HCT116 (cell line): ENCODE measurements around the gene CRELD2. TPM values are rescaled to one million over a fixed set of nuclear protein-coding genes. Genes with fewer than 3 reads are reported as not detected.

ENCODE experiments used
- ATAC-seq: fragments of 200-7000 bp; cut with Tn5 transposase; 2 replicates; pipeline ENCODE4 v1.9.1; 2020; ENCODE audit warnings: mild to moderate bottlenecking, moderate library complexity
- BruUV-seq: library from RNA; stranded (reverse); fragments of 400-500 nt; replicated peaks from 2 replicates; lab custom pipeline; 2021; lab: Mats Ljungman, UMichigan
- CTCF ChIA-PET: fragments of 300-600 bp; sonication (Branson Sonifier 250); formaldehyde crosslinking; loops from one replicate; lab custom pipeline; 2021; ENCODE audit warnings: antibody characterized with exemption; lab: Charles Lee
- POLR2A ChIA-PET: fragments of 300-600, 350-600 bp; sonication (Branson Sonifier 250); formaldehyde crosslinking; loops from one replicate; lab custom pipeline; 2021; ENCODE audit warnings: antibody characterized with exemption; lab: Charles Lee
- RAD21 ChIA-PET, 2 experiments: fragments of 300-600 bp; sonication (Branson Sonifier 250); formaldehyde crosslinking; loops; one replicate each; lab custom pipeline; 2023; ENCODE audit warnings: low total read pairs in 2 of 2; ENCODE audit not compliant: uncharacterized antibody in 2 of 2, unreplicated experiment in 2 of 2, low non-redundant PET in 1 of 2; lab: Charles Lee
- DNase-seq: peaks from one replicate; pipeline ENCODE4 v3.0.0-alpha.2; 2010; ENCODE audit warnings: low read depth, low spot score
- H2AFZ ChIP-seq: fragments of 200-600 bp; shearing (Covaris generic), sonication (generic); 2 replicates; pipeline ENCODE4 v1.6.1; 2017; ENCODE audit warnings: low read depth, mixed run types, mixed read lengths, antibody characterized with exemption, low read length; ENCODE audit not compliant: poor library complexity, severe bottlenecking
- H3K27ac ChIP-seq: 2 replicates; pipeline ENCODE4 v1.5.1; 2012; ENCODE audit warnings: low read depth, low read length
- H3K27me3 ChIP-seq: fragments of 200-600 bp; sonication (generic); 2 replicates; pipeline ENCODE4 v1.6.1; 2016; ENCODE audit warnings: mixed run types, low read length, mixed read lengths; ENCODE audit not compliant: insufficient read depth
- H3K36me3 ChIP-seq, 2 experiments: fragments of 200-500 bp in 1 of 2; fragments of 200-600 bp in 1 of 2; sonication (Bioruptor generic) in 1 of 2; sonication (generic) in 1 of 2; 2 replicates each; pipeline versions ENCODE4 v1.5.1 to v1.6.1; 2014 to 2016; ENCODE audit warnings: low read length in 2 of 2, inconsistent platforms in 1 of 2, mixed read lengths in 1 of 2, mixed run types in 1 of 2; ENCODE audit not compliant: insufficient read depth in 2 of 2, control insufficient read depth in 1 of 2
- H3K4me1 ChIP-seq, 2 experiments: fragments of 200-600 bp in 1 of 2; sonication (generic) in 1 of 2; 2 replicates each; pipeline versions ENCODE4 v1.5.1 to v1.6.1; 2012 to 2017; ENCODE audit warnings: low read length in 2 of 2, inconsistent platforms in 1 of 2, mild to moderate bottlenecking in 1 of 2, mixed read lengths in 1 of 2, mixed run types in 1 of 2, moderate library complexity in 1 of 2; ENCODE audit not compliant: insufficient read depth in 2 of 2, control insufficient read depth in 1 of 2
- H3K4me2 ChIP-seq: fragments of 200-600 bp; sonication (generic); 2 replicates; pipeline ENCODE4 v1.6.1; 2017; ENCODE audit warnings: mixed run types, low read length, mixed read lengths
- H3K4me3 ChIP-seq, 2 experiments: fragments of 200-600 bp in 1 of 2; sonication (generic) in 1 of 2; replicated peaks in 1 of 2; 2 replicates each; pipeline ENCODE4 v1.5.1; 2011 to 2016; ENCODE audit warnings: low read length in 2 of 2, control low read depth in 1 of 2, low read depth in 1 of 2, mild to moderate bottlenecking in 1 of 2, mixed read lengths in 1 of 2, mixed run types in 1 of 2
- H3K79me2 ChIP-seq: fragments of 200-600 bp; sonication (generic); 2 replicates; pipeline ENCODE4 v1.6.1; 2017; ENCODE audit warnings: mild to moderate bottlenecking, mixed run types, low read length, moderate library complexity, mixed read lengths; ENCODE audit not compliant: insufficient read depth
- H3K9ac ChIP-seq: fragments of 200-600 bp; sonication (generic); 2 replicates; pipeline ENCODE4 v1.6.1; 2016; ENCODE audit warnings: low read length, mixed read lengths
- H3K9me2 ChIP-seq: fragments of 200-600 bp; sonication (generic), shearing (Covaris generic); 2 replicates; pipeline ENCODE4 v1.6.1; 2017; ENCODE audit warnings: mixed run types, mild to moderate bottlenecking, moderate library complexity; ENCODE audit not compliant: insufficient read depth
- H3K9me3 ChIP-seq, 2 experiments: fragments of 200-500 bp in 1 of 2; fragments of 200-600 bp in 1 of 2; sonication (Bioruptor generic) in 1 of 2; sonication (generic) in 1 of 2; 2 replicates each; pipeline ENCODE4 v1.6.1; 2014 to 2017; ENCODE audit warnings: low read length in 2 of 2, mixed read lengths in 2 of 2, inconsistent platforms in 1 of 2, low read depth in 1 of 2, mild to moderate bottlenecking in 1 of 2, mixed run types in 1 of 2, moderate library complexity in 1 of 2; ENCODE audit not compliant: control insufficient read depth in 1 of 2, insufficient read depth in 1 of 2
- H4K20me1 ChIP-seq: fragments of 200-600 bp; sonication (generic), shearing (Covaris generic); 2 replicates; pipeline ENCODE4 v1.6.1; 2017; ENCODE audit warnings: mixed run types, mild to moderate bottlenecking, moderate library complexity; ENCODE audit not compliant: insufficient read depth
- CTCF ChIP-seq, 3 experiments: fragments of 200-600 bp in 1 of 3; sonication (generic) in 1 of 3; IDR thresholded peaks in 2 of 3; conservative IDR thresholded peaks in 1 of 3; 2 replicates each; pipeline ENCODE4 v1.5.1; 2012 to 2017; ENCODE audit warnings: low read depth in 2 of 3, low read length in 2 of 3, antibody characterized with exemption in 1 of 3, borderline replicate concordance in 1 of 3, control low read depth in 1 of 3, mild to moderate bottlenecking in 1 of 3, mixed read lengths in 1 of 3, mixed run types in 1 of 3, moderate library complexity in 1 of 3; ENCODE audit not compliant: insufficient read depth in 1 of 3
- ELF1 ChIP-seq: IDR thresholded peaks from 2 replicates; pipeline ENCODE4 v1.6.1; 2012; ENCODE audit warnings: low read depth, borderline replicate concordance
- JUND ChIP-seq: IDR thresholded peaks from 2 replicates; pipeline ENCODE4 v1.6.1; 2012
- POLR2A ChIP-seq: IDR thresholded peaks from 2 replicates; pipeline ENCODE4 v1.7.0; 2011; ENCODE audit warnings: borderline replicate concordance; ENCODE audit not compliant: insufficient read depth, insufficient read length; ENCODE audit errors: extremely low read depth
- POLR2AphosphoS5 ChIP-seq: IDR thresholded peaks from 2 replicates; pipeline ENCODE4 v1.6.1; 2011; ENCODE audit warnings: mild to moderate bottlenecking, low read depth, low read length, moderate library complexity
- RAD21 ChIP-seq: IDR thresholded peaks from 2 replicates; pipeline ENCODE4 v1.6.1; 2012; ENCODE audit warnings: low read depth, mild to moderate bottlenecking
- REST ChIP-seq: IDR thresholded peaks from 2 replicates; pipeline ENCODE4 v1.6.1; 2012; ENCODE audit warnings: low read depth
- SP1 ChIP-seq: IDR thresholded peaks from 2 replicates; pipeline ENCODE4 v1.6.1; 2012; ENCODE audit warnings: low read depth
- SRF ChIP-seq: IDR thresholded peaks from 2 replicates; pipeline ENCODE4 v1.6.1; 2012; ENCODE audit warnings: low read depth
- YY1 ChIP-seq: IDR thresholded peaks from 2 replicates; pipeline ENCODE4 v1.6.1; 2011; ENCODE audit warnings: low read length, low read depth, moderate library complexity, mild to moderate bottlenecking; ENCODE audit not compliant: insufficient replicate concordance; ENCODE audit errors: extremely low read depth
- ZBTB33 ChIP-seq: IDR thresholded peaks from 2 replicates; pipeline ENCODE4 v1.6.1; 2011; ENCODE audit warnings: mild to moderate bottlenecking, low read length, moderate library complexity; ENCODE audit not compliant: insufficient replicate concordance; ENCODE audit errors: extremely low read depth
- ZNF274 ChIP-seq: fragments of 200-500 bp; sonication (Bioruptor generic); IDR thresholded peaks from 2 replicates; pipeline ENCODE4 v1.6.1; 2014; ENCODE audit warnings: mild to moderate bottlenecking, low read depth, low read length, inconsistent platforms
- intact Hi-C: fragments of 100-400 bp; cut with micrococcal nuclease; formaldehyde crosslinking; loops from 2 replicates; pipeline ENCODE4 v1.10.0; 2022
- total RNA-seq: library from RNA; stranded (reverse); gene quantifications from one replicate; pipeline ENCODE4 v1.2.1, GENCODE V29; 2021; ENCODE audit not compliant: unreplicated experiment
- TF ChIP-seq, protein P1 (sequence below): IDR thresholded peaks from 2 replicates; pipeline ENCODE4 v1.6.1; 2012

The CRELD2 gene
- total RNA-seq, 1 experiment from 2014 or later = 45.8 TPM

- TF ChIP-seq CTCF (IDR thresholded peaks at IDR 0.05 in 2 of 3, conservative IDR thresholded peaks at IDR 0.05 in 1 of 3; ENCODE audit: borderline replicate concordance in 1 of 3, insufficient read depth in 1 of 3, low read depth in 2 of 3, low read length in 2 of 3) (no peak), ZNF274 (no peak), POLR2AphosphoS5 (peak; percentile 59)
- TF ChIP-seq, protein P1, sequence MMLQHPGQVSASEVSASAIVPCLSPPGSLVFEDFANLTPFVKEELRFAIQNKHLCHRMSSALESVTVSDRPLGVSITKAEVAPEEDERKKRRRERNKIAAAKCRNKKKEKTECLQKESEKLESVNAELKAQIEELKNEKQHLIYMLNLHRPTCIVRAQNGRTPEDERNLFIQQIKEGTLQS = no peak
- TF ChIP-seq, all 23 proteins: peak for 9
These were observed at the start of gene CRELD2, which contains the start of gene ALG12 (continued) for GRCh38 chr22:49917974-49918910.

GRCh38 chr22:49869086-49869830 is 49.2 kb upstream of the CRELD2 start:
- Histone ChIP-seq H2AFZ (no peak overlapping the region), H3K9ac (no peak overlapping the region), H3K9me2 (no peaks in the 10 kb centered on the region), H4K20me1 (0 out of 2 replicates have a peak, but pooled peaks cover 4% of the 10 kb centered on the region), H3K36me3 (peaks cover 0 to 5% of the 10 kb centered on the region in 2 experiments; a peak in 1 of 4 replicates), H3K4me2 (no peak overlapping the region), H3K79me2 (peaks cover 99% of the 10 kb centered on the region), H3K9me3 (peaks cover 18 to 25% of the 10 kb centered on the region in 2 experiments; a peak in 2 of 4 replicates), H3K4me1 (no peaks in the 10 kb centered on the region), H3K27me3 (no peaks in the 10 kb centered on the region), H3K4me3 (no peak overlapping the region), H3K27ac (no peak overlapping the region)
- ChIA-PET POLR2A (no interaction called here), CTCF (no interaction called here), RAD21 (no interaction called here)
- intact Hi-C loops = no loop called here
- DNase-seq (no peak), ATAC-seq (no peak)
- BruUV-seq = no TSS peak
- no peak for TF ChIP-seq SP1
- no peak for TF ChIP-seq YY1
- TF ChIP-seq ELF1 = no peak
- no peak for TF ChIP-seq POLR2A
- no peak for TF ChIP-seq POLR2AphosphoS5
- no peak for TF ChIP-seq RAD21
- no peak for TF ChIP-seq REST
- no peak for TF ChIP-seq SRF
- TF ChIP-seq JUND = no peak
- TF ChIP-seq ZBTB33 = no peak
